ENCODE data around the gene NAA20. TPM values are rescaled to one million over a fixed set of nuclear protein-coding genes. Genes with fewer than 3 reads are reported as not detected.

Gene NAA20
- total and polyA plus RNA-seq, 9 of the 15 experiments (the other 6 are each of a cell fraction or from before 2014, with no cell fraction given) = 51.4 to 361 (median 84.6) TPM

GRCh38 chr20:19973961-19974629, 43.1 kb upstream of the NAA20 start:
- H3K4me1 ChIP-seq (replicated peaks in 1 of 2; ENCODE audit: control insufficient read depth in 2 of 2, insufficient read depth in 2 of 2, low read length in 2 of 2) = peaks cover 0 to 4% of the 10 kb centered on the region in 2 experiments; a peak in 1 of 5 replicates
- no peak overlapping the region for H3K4me3 ChIP-seq
- no peaks in the 10 kb centered on the region for H3K79me2 ChIP-seq (ENCODE audit: control insufficient read depth, insufficient read depth, low read length)
- peaks cover 15 to 51% of the 10 kb centered on the region in 2 experiments for H3K27me3 ChIP-seq (ENCODE audit: control insufficient read depth in 2 of 2, insufficient read depth in 2 of 2, low read length in 2 of 2)
- WGBS (ENCODE audit: insufficient coverage, low coverage, missing lambda C conversion rate) = 5% methylated on average over 6 of the region's 7 CpGs
- POLR2A ChIA-PET = no interaction called here
- no peaks in the 10 kb centered on the region for H3K36me3 ChIP-seq (ENCODE audit: control insufficient read depth, insufficient read depth, low read length)
- H3K9me3 ChIP-seq (replicated peaks; ENCODE audit: control insufficient read depth, insufficient read depth, low read depth, low read length) = no peaks in the 10 kb centered on the region
- no peak for ATAC-seq
- DNase-seq (ENCODE audit: extremely low read depth in 1 of 4, low spot score in 3 of 4) = no peak
- FAIRE-seq = no peak
- H3K9me1 ChIP-seq (ENCODE audit: control insufficient read depth, insufficient read depth, low read length) = no peaks in the 10 kb centered on the region
- no peaks in the 10 kb centered on the region for H4K20me1 ChIP-seq (replicated peaks; ENCODE audit: control insufficient read depth, insufficient read depth, low read length)
- H3K9ac ChIP-seq (ENCODE audit: insufficient read depth in 1 of 2, low read depth in 2 of 2, low read length in 2 of 2) = no peak overlapping the region
- in situ Hi-C loops (cut with MboI) (no loop called here), intact Hi-C loops (cut with micrococcal nuclease) (no loop called here)
- no peak overlapping the region for H3K27ac ChIP-seq (ENCODE audit: extremely low read depth, low read depth, low read length)
- H2AFZ ChIP-seq (ENCODE audit: low read depth, low read length) = no peak overlapping the region
- H3K4me2 ChIP-seq (ENCODE audit: insufficient read depth, low read length) = no peak overlapping the region
- BruUV-seq (replicated peaks) = no TSS peak
- CTCF ChIA-PET (ENCODE audit: low intra/inter-chr PET ratio) = no interaction called here
- TF ChIP-seq ZNF175 (CRISPR knock-in tag; IDR thresholded peaks at IDR 0.05; ENCODE audit: low read depth) = no peak
- TF ChIP-seq MTA3 (IDR thresholded peaks at IDR 0.05; ENCODE audit: borderline replicate concordance) = no peak
- no peak for TF ChIP-seq AFF4 (CRISPR knock-in tag; IDR thresholded peaks at IDR 0.05)
- no peak for TF ChIP-seq PRDM10 (IDR thresholded peaks at IDR 0.05; ENCODE audit: partially characterized antibody)

Measured in K562 (cell line).